ENCODE data around the gene PTK6. TPM values are rescaled to one million over a fixed set of nuclear protein-coding genes. Genes with fewer than 3 reads are reported as not detected.
A peak's percentile ranks its signal among the peaks of the same experiment; 100 is the strongest.

Gene PTK6
- total RNA-seq, 1 donor from 2014 or later = 4.9 TPM

DNA sequence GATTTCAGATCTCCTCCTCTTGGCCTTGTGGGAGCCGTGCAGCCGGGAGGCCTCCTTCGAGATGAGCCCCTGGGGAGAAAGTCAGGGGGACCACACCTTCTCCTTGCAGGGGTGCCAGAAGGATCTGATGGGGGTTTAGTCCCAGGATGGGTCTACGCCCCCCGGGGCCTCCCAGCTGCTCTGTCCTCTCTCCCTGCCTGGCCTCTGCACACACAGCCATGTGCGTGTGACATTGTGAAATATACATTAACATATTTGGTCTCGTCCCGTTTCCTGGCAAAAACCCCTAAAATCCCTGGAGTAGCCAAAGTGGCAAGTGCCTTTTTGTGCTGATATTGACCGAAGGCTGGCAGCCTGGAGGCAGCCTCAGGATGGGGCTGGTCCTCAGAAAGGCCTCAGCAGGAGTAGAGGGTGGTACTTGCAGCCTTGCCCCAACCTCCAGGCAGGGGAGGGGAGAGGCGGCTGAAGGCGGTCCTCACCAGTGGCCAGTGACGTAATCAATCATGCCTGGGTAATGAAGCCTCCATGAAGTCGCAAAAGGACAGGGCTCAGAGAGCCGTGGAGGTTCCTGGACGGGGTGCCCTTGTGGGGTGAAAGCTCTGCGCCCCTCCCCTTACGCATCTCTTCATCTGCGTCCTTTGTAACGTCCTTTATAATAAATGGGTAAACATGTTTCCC, 42.0 kb upstream of the PTK6 start:
- Histone ChIP-seq H3K4me3 (no peak overlapping the region), H3K27me3 (peaks cover 8% of the 10 kb centered on the region), H3K36me3 (no peaks in the 10 kb centered on the region), H3K4me1 (no peaks in the 10 kb centered on the region), H3K27ac (no peak overlapping the region), H3K9me3 (no peaks in the 10 kb centered on the region)
- intact Hi-C loops (cut with DNase I) = no loop called here
- TF ChIP-seq, protein P1, sequence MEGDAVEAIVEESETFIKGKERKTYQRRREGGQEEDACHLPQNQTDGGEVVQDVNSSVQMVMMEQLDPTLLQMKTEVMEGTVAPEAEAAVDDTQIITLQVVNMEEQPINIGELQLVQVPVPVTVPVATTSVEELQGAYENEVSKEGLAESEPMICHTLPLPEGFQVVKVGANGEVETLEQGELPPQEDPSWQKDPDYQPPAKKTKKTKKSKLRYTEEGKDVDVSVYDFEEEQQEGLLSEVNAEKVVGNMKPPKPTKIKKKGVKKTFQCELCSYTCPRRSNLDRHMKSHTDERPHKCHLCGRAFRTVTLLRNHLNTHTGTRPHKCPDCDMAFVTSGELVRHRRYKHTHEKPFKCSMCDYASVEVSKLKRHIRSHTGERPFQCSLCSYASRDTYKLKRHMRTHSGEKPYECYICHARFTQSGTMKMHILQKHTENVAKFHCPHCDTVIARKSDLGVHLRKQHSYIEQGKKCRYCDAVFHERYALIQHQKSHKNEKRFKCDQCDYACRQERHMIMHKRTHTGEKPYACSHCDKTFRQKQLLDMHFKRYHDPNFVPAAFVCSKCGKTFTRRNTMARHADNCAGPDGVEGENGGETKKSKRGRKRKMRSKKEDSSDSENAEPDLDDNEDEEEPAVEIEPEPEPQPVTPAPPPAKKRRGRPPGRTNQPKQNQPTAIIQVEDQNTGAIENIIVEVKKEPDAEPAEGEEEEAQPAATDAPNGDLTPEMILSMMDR (IDR thresholded peaks at IDR 0.05) = no peak
- DNase-seq (no peak), ATAC-seq (no peak)

DNA sequence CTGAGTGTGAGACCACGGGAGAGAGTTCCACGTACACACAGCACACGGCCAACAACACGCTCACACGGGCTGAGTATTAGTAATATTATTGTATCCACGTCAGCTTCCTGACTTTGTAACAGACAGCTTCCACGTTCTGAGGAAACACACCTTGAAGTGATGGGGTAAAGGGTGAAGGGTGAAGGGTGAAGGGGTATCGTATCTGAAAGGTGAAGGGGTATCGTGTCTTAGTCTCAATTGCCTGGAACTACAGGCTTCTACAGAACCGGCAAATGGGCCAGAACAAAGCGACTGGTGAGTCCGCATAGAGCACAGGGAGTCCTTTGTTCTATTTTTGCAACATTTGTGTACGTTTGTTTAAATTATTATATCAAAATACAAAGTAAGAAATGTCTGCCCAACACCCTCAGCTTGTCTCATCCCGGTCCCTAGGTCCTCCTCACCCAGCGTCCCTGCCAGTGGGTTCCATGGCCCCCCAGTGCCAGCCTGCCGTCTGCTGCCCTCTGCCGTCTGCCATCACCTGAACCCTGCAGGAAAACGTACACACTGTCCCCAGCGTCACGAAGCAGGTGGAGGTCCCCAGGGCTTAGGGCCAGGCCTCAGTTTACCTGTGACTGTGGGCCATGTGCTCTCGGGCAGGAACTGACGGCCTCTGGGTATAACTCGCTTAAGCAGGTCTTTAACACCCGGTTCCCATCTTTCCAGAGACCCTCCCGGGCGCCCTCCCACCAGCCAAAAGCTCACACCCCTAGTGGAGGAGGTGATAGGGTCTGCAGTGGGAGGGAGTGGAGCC, 41.2 kb upstream of the PTK6 start:
- H3K4me1 ChIP-seq = peaks cover 2% of the 10 kb centered on the region
- DNase-seq (no peak), ATAC-seq (no peak)
- H3K36me3 ChIP-seq = no peaks in the 10 kb centered on the region
- TF ChIP-seq, protein P1 (IDR thresholded peaks at IDR 0.05) = peak; percentile 8
- H3K27ac ChIP-seq = no peak overlapping the region
- H3K27me3 ChIP-seq = peaks cover 8% of the 10 kb centered on the region
- no peaks in the 10 kb centered on the region for H3K9me3 ChIP-seq
- no peak overlapping the region for H3K4me3 ChIP-seq
- intact Hi-C loops (cut with DNase I) = no loop called here

DNA sequence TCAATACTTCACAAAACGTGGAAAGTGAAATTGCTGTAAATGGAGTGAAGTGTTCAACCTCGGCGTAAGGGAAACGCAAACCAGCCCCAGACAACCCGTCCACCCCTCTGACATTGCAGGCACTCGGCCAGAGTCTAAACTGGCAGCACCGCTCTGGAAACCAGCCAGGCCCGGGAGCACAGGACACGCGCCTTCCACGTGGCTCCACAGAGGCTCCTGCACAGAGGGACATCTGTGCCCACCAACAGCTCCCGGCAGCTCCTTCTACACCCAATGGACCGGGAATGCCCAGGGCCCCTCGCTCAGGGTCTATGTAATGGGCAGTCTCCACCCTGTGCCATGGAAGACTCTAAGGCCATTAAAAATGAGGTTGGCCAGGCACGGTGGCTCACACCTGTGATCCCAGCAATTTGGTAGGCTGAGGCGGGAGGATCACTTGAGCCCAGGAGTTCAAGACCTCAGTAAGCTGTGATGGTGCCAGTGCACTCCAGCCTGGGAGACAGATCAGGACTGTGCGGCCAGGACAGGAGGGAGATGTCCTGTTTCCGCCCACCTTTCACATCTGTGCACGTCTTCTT, 40.2 kb upstream of the PTK6 start:
- Histone ChIP-seq H3K4me3 (no peak overlapping the region), H3K4me1 (peaks cover 12% of the 10 kb centered on the region), H3K27me3 (peaks cover 8% of the 10 kb centered on the region), H3K36me3 (peaks cover 4% of the 10 kb centered on the region), H3K27ac (no peak overlapping the region), H3K9me3 (no peaks in the 10 kb centered on the region)
- ATAC-seq = no peak
- TF ChIP-seq, protein P1 (IDR thresholded peaks at IDR 0.05) = no peak
- DNase-seq = no peak
- intact Hi-C loops (cut with DNase I) = no loop called here

DNA sequence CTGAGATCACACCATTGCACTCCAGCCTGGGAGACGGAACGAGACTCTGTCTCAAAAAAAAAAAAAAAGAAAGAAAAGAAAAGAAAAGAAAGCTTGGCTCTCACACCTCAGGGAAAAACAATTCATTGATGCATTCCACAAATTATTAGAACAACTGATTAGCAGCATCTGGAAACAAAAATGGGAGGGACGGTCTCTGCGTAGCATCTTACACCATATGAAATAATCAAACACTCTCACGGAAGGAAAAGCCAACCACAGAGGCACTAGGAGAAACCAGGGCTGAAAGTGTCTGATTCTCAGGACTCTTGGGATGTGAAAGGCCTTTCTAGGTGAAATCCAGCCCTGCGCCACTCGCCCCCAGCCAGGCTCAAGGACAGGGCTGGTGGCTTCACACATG, 39.1 kb upstream of the PTK6 start:
- intact Hi-C loops (cut with DNase I) = no loop called here
- no peak overlapping the region for H3K27ac ChIP-seq
- H3K4me3 ChIP-seq = no peak overlapping the region
- H3K9me3 ChIP-seq = no peaks in the 10 kb centered on the region
- peaks cover 8% of the 10 kb centered on the region for H3K27me3 ChIP-seq
- ATAC-seq (no peak), DNase-seq (no peak)
- H3K36me3 ChIP-seq = peaks cover 6% of the 10 kb centered on the region
- TF ChIP-seq, protein P1 (IDR thresholded peaks at IDR 0.05) = no peak
- H3K4me1 ChIP-seq = peaks cover 12% of the 10 kb centered on the region

DNA sequence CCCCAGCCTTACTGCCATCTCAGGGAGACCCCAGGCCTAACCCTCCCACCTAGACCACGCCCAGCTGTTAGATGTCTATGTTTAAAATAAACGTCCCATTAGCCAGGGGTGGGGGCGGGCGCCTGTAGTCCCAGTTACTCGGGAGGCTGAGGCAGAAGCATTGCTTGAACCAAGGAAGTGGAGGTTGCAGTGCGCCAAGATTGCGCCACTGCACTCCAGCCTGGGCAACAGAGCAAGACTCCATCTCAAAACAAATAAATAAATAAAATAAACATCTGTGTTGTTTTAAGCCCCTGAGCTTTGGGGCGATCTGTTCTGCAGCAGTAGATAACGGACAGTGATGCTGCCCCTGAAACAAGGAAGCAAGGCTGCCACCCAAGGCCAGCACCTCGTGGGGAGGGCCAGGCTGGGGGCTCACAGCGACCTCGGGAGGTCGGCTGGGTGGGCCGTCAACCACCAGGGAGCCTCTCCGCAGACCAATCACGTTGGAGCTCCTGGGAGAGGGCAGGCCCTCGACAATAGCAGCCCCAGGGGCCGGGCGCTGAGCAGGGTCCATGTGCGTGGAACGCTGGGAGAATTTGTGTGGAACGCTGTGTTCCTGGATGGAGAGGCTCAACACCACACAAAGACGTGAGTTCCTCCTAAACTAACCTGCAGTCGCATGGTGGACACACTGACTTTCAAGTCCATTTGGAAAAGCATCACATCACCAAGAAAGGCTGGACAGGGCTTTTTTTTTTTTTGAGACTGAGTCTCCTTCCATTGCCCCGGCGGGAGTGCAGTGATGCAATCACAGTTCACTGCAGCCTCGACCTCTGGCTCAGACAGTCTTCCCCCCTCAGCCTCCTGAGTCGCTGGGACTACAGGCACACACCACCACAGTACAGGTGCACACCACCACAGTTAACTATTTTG, 37.9 kb upstream of the PTK6 start:
- intact Hi-C loops (cut with DNase I) = no loop called here
- H3K27ac ChIP-seq = no peak overlapping the region
- no peak overlapping the region for H3K4me3 ChIP-seq
- peaks cover 12% of the 10 kb centered on the region for H3K4me1 ChIP-seq
- no peak for DNase-seq
- peaks cover 8% of the 10 kb centered on the region for H3K27me3 ChIP-seq
- H3K36me3 ChIP-seq = peaks cover 6% of the 10 kb centered on the region
- no peaks in the 10 kb centered on the region for H3K9me3 ChIP-seq
- no peak for ATAC-seq
- TF ChIP-seq, protein P1 (IDR thresholded peaks at IDR 0.05) = no peak

All from upper lobe of right lung (tissue), 1 donor.